Activated CD4-positive, alpha-beta T cell treated with anti-CD3 and anti-CD28 coated beads, Interleukin-2, amount 50 U/mL, for 1 hour (primary cell): ENCODE results near the gene AP1M2.

Experiments used
- DNase-seq: peaks from one replicate; pipeline ENCODE4 v3.0.0-alpha.2; 2020

AP1M2 gene

GRCh38 chr19:10587022-10587838, at the start of gene AP1M2:
TSS of gene AP1M2 (minus strand) at chr19:10587312. CDS start at chr19:10587231, 81 bp downstream.
- no peak for DNase-seq

- no peak for DNase-seq
Measured at GRCh38 chr19:10636304-10636972, 49.3 kb upstream of the AP1M2 start.

- DNase-seq: no peak
Measured at GRCh38 chr19:10634963-10635362, 47.9 kb upstream of the AP1M2 start.

GRCh38 chr19:10634430-10634829, 47.3 kb upstream of the AP1M2 start:
- DNase-seq: no peak

GRCh38 chr19:10631874-10632273, 44.8 kb upstream of the AP1M2 start:
- no peak for DNase-seq

GRCh38 chr19:10625762-10626138, 38.6 kb upstream of the AP1M2 start:
- no peak for DNase-seq

GRCh38 chr19:10625003-10625761, 38.1 kb upstream of the AP1M2 start, which contains the start of gene SLC44A2:
TSS of gene SLC44A2 (plus strand) at chr19:10625553. CDS start at chr19:10625634, 81 bp downstream.
- DNase-seq: no peak

GRCh38 chr19:10624585-10624984, 37.5 kb upstream of the AP1M2 start:
- DNase-seq: no peak

- no peak for DNase-seq
Measured at GRCh38 chr19:10621966-10622365, 34.9 kb upstream of the AP1M2 start.

GRCh38 chr19:10620786-10621185, 33.7 kb upstream of the AP1M2 start:
- no peak for DNase-seq

- DNase-seq: no peak
Measured at GRCh38 chr19:10618846-10619245, 31.7 kb upstream of the AP1M2 start.

GRCh38 chr19:10617409-10618121, 30.5 kb upstream of the AP1M2 start:
- DNase-seq: no peak

- no peak for DNase-seq
Measured at GRCh38 chr19:10615429-10616023, 28.4 kb upstream of the AP1M2 start.

- no peak for DNase-seq
Measured at GRCh38 chr19:10612499-10613119, 25.5 kb upstream of the AP1M2 start.

GRCh38 chr19:10611907-10612306, 24.8 kb upstream of the AP1M2 start:
- no peak for DNase-seq

GRCh38 chr19:10604460-10604980, 17.4 kb upstream of the AP1M2 start:
- DNase-seq: no peak

GRCh38 chr19:10603873-10604459, 16.9 kb upstream of the AP1M2 start:
- peak; percentile 36 for DNase-seq

- peak; percentile 80 for DNase-seq
Measured at GRCh38 chr19:10603084-10603872, 16.2 kb upstream of the AP1M2 start.

- peak; percentile 89 for DNase-seq
Measured at GRCh38 chr19:10602330-10603083, 15.4 kb upstream of the AP1M2 start.

- no peak for DNase-seq
Measured at GRCh38 chr19:10601999-10602329, 14.9 kb upstream of the AP1M2 start.
